Measurements from ENCODE around the gene TUBB. TPM values are rescaled to one million over a fixed set of nuclear protein-coding genes. Genes with fewer than 3 reads are reported as not detected.

Gene TUBB
- total RNA-seq: 409 and 447 TPM in 2 replicates

DNA sequence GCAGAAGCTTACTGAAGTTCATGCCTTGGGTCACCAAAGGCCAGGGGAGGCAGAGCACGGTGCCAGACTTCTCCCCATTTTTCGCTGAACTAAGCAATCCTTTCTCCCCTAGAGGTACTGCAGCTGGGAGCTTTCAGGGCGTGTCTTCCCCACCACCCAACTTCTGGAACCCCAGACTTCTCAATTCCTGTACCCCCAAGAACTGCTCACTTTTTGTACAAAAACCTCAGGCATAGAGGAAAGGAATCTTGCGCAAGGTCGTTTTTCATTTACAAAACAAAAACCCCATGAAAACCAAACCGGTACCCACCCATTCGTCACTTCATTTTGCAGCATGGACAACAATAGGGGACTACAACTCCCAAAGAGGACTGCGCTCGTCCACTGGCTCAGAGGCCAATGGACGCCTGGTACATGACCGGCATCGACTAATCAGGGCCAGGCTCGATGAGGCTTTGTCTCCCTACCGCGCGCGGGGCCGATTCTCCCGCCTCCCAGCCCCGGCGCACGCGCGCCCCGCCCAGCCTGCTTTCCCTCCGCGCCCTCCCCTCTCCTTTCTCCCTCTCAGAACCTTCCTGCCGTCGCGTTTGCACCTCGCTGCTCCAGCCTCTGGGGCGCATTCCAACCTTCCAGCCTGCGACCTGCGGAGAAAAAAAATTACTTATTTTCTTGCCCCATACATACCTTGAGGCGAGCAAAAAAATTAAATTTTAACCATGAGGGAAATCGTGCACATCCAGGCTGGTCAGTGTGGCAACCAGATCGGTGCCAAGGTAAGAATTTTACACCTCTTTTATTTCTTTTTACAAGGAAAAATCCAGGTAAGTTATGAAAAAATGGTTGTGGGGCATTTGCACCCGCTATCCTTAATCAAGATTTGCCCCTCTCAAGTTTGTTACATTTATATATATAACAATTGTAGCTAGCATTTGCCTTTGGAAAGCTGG lies at the start of gene TUBB:
Gene TUBB (plus strand): TSS at position 562 of the 947 bp plus-strand sequence. CDS start 155 bp downstream, at position 717.

DNA sequence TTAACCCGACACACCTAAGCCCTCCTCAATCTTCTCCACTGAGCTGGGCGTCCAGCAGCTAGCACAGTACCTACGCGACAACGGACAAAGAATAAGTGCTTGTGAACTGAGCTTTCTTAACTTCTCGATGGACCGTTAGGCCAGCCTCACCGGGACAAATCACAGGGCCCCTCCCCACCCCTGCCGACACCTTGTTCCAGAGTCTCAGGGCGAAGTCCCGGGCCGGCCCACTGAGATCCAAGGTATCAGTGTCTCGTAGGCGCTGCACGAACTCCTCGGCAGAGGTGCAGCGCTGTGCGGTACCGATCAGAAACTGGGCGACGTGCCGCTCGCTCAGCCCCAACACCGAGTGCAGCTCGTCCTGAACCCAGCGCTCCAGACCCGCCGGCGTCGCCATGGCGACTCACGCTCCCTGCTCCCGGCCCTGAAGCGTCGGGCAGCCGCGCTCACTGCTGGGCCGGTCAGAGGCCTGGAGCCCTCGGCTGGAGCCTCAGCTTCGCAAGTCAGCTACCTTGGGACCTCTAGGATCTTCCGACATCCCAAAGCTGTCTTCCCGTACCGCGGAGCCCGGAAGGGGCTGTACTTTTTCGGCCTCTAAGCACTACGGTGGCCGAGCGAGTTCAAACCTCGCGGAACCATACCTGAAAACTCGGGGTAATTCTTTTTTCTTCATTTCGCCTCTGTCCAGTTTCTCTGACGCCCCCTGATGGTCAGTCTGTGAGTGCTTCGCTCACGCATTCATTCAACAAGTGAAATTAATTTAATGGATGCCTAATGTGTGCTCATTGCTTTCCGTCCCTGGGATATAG lies 47.5 kb upstream of the TUBB start, which contains the start of gene DHX16:
Gene DHX16 (minus strand): TSS at position 562 of the 809 bp plus-strand sequence. CDS start 165 bp downstream, at position 397.

DNA sequence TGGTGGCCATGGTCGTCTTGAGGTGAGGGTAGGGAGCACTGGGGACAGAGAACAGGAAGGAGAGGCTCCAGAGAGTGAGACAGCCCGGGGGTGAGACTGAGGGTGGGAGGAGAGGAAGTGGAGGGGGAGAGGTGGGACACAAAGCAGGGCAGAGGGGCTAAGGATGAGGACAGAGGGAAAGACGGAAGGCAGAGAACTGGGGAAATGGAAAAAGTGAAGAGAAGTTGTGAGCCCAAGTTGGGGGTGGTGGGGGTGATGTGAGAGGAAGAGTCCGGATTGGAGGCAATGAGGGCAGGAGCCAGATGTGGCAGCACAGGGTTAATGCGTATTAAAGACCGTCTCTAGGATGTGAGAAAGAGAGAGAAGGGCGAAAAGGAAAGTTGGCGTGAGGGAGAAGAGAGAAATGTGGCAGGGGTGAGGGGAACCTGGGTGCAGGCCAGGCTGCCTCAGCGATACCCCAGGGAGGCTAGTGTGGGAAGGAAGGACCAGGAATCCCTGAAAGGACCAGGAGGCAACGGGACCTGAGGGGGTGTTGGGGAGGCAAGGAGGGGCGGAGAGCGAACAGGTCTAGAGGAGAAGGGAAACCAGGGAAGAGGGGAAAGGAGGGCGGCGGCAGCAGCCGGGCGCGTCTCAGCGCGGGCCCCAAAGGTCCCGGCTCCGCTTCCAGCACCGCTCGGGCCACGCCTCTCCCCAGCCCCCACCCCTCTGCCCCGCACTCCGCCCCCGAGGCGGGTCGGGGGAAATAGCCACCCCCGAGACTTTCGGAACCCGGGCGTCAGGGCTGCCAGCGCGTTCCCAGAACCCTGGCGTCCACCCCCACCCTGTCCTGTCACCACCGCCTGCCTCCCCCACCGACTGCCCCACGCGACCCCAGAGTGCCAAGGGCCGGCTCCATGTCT lies 33.9 kb upstream of the TUBB start, which contains the start of gene PPP1R18:
Gene PPP1R18 (minus strand): TSS at position 637 of the 899 bp plus-strand sequence. CDS start 627 bp downstream, at position 10.

DNA sequence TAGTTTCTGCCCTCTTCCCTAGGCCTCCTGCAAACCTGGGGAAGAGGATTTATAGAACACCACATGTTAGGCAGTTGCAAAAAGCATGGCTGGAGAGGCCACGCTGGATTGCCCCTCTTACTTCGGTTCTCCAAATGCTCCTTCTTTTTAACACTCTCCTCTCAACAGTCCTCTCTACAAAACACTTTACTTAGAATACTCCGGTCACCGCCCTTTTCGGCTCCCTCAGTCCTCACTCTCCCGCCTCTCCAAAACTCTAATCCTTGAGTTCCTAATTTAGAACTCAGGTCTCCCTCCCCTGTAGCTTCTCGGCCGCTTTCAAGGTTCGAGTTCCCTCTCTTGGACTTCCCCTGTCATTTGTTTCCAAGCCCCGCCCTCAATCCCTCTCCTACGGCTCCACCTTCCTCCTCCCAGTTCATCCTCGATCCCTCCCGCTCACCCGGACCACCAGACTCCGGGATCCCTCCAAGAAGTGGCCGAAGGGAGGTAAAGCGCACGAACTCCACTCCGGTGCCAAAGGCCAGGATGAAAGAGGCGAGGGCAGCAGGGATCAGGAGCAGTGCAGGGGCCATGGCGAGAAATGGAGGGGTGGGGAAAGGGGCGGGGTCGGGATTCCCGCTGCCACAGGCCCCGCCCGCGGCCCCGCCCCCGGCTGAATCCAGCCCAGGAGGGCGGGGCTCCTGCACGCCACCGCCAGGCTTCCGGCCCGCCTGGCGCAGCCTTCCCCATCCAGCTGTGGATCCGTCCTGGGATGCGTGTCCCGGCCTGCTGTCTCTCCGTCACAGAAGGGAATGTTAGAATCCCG lies 29.5 kb upstream of the TUBB start, which contains the start of gene NRM:
Gene NRM (minus strand): TSS at position 582 of the 805 bp plus-strand sequence. CDS start 10 bp downstream, at position 572.

DNA sequence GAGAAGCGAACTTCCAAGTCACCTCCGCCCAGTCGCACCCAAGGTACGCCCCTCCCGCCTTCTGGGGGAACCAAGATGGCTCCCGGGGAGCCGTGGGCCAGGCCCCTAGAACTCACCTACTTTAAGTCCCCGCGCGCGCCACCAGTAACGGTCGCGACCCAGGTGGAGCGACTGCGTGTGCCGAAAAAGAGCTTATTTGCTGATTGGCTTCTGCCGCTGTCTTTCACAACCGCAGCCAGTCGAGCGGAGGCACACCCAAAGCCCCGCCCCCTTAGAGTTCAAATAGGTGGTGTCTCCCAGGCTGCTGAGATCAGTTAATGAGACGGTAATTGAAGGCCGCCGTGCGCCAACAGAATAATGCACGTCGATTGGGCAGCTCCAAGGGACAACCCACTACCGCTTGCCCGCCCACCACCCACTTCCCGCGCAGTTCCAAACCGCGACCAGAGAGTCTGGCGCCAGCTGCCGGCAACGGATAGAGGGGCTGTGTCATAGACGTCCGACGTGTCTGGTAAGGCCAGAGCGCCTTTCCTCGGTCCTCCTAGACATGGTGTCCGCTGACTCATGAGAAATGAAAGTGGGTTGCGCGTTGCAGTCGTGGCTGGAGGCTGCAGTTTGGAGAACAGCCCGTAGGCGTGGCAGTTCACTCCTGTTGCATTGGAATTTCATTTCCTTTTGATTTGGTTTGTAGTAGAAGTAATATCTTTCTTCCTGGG lies 2.9 kb upstream of the TUBB start, which contains the start of gene MDC1:
Gene MDC1 (minus strand): TSS at position 153 of the 716 bp plus-strand sequence. CDS start 2,106 bp downstream, outside the sequence.

DNA sequence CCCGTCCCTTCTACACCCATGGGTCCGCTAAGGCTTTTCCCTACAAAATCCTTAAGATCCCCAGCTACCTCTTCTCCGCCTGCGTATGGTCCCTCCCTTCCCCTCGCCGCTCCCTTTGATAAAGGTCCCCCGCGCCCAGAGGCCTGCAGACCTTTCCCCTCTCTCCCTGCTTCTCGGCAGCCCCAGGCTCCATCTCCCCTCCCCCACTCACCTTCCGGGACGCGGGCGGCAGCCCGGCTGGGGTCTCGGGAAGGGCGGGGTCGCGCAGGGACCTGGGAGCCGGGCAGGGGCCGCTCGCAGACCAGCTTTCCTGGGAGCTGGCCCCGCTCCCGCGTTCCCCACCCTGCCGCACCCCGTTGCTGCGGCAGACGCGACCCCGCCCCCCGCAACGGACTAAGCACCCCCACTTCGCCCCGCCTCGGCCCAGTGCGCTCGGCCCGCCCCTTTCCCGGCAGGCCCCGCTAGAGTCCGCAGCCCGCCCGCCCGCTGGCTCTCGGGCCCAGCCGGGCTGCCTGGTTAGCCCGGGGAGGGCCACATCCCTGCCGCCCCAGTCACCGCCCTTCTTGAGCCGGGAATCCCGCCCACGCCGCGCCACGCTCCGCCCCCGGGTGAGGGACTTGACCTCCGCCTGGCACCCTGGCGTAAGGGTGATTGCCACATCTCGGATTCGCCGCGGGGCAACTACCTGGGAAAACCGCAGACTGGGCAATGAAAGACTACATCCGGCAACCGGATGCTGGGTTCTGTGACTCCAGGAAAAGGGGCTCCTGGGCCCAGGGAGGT lies 22.4 kb downstream of the TUBB start, which contains the start of gene FLOT1:
Gene FLOT1 (minus strand): TSS at position 372 of the 783 bp plus-strand sequence. CDS start 498 bp downstream, outside the sequence.

DNA sequence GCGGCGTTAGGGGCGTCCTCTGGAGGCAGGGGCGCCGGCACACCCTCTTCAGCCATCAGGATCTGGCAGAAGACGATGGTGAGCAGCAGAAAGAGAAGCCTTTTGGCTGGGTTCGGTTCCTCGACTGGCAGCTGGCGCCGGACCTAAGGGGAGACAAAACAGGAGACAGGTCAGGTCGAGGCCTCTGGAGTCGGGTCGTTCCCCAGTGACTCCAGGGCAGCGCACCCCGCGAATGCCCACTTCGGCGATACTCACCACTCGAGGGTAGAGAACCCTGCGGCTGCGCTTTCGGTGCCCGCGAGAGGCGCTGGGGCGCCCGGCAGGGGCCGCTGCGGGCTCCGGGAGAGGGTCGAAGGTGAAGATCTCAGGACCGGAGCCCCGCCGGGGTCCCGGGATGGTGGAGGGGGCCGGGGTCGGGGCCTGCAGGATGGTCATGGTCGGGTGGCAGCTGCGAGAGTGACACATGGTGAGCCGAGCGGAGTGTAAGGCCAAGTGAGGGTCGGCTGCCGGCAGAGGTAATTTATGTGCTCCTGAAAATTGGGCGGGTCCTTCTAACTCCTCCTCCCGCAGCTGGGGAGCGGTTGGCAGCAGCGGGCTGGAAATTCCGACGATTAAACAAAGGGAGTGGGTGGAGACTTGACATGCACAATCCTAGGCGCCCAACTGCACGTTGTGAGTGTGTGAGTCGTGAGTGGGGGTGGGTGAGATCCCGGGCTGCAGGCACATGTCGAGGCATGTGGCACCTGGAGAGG lies 24.1 kb downstream of the TUBB start, which contains the start of gene IER3:
Gene IER3 (minus strand): TSS at position 494 of the 752 bp plus-strand sequence. CDS start 29 bp downstream, at position 465.

Other genes with a start within 250 kb of the TUBB start
- 185 and 187 TPM in 2 replicates for gene HLA-E, start 230.8 kb upstream of the TUBB start, total RNA-seq
- gene GNL1, start 163.9 kb upstream of the TUBB start, total RNA-seq: 77.4 and 79.3 TPM in 2 replicates
- gene PRR3, start 163.1 kb upstream of the TUBB start, total RNA-seq: 4.7 and 5.2 TPM in 2 replicates
- 37.2 and 45.9 TPM in 2 replicates for gene ABCF1, start 148.9 kb upstream of the TUBB start, total RNA-seq
- gene PPP1R10, start 103.1 kb upstream of the TUBB start, total RNA-seq: 10.4 and 12.0 TPM in 2 replicates
- 39.6 and 48.1 TPM in 2 replicates for gene MRPS18B, start 102.5 kb upstream of the TUBB start, total RNA-seq
- 2.2 and 5.4 TPM in 2 replicates for gene ATAT1, start 93.5 kb upstream of the TUBB start, total RNA-seq
- gene C6orf136, start 73.2 kb upstream of the TUBB start, total RNA-seq: 2.2 and 2.7 TPM in 2 replicates
- gene DHX16, start 47.3 kb upstream of the TUBB start, total RNA-seq: 29.3 and 36.6 TPM in 2 replicates
- 40.8 and 43.5 TPM in 2 replicates for gene PPP1R18, start 33.7 kb upstream of the TUBB start, total RNA-seq
- gene NRM, start 29.4 kb upstream of the TUBB start, total RNA-seq: 1.4 and 1.7 TPM in 2 replicates
- gene MDC1, start 3.1 kb upstream of the TUBB start, total RNA-seq: 2.4 and 3.2 TPM in 2 replicates
- 95.8 and 103 TPM in 2 replicates for gene FLOT1, start 22.3 kb downstream of the TUBB start, total RNA-seq
- 15.0 and 16.7 TPM in 2 replicates for gene IER3, start 24.2 kb downstream of the TUBB start, total RNA-seq
- 21.1 and 28.9 TPM in 2 replicates for gene DDR1, start 164.2 kb downstream of the TUBB start, total RNA-seq
- gene GTF2H4, start 187.9 kb downstream of the TUBB start, total RNA-seq: 10.3 and 10.6 TPM in 2 replicates
- gene VARS2, start 193.9 kb downstream of the TUBB start, total RNA-seq: 13.4 and 14.9 TPM in 2 replicates
- not detected in 2 replicates for gene SFTA2, start 211.8 kb downstream of the TUBB start, total RNA-seq
- not detected in 2 replicates for gene MUCL3, start 220.6 kb downstream of the TUBB start, total RNA-seq

All from bronchial smooth muscle cell (primary cell).